ENCODE results near the gene PRMT7.
A peak's percentile ranks its signal among the peaks of the same experiment; 100 is the strongest.

Gene PRMT7

DNA sequence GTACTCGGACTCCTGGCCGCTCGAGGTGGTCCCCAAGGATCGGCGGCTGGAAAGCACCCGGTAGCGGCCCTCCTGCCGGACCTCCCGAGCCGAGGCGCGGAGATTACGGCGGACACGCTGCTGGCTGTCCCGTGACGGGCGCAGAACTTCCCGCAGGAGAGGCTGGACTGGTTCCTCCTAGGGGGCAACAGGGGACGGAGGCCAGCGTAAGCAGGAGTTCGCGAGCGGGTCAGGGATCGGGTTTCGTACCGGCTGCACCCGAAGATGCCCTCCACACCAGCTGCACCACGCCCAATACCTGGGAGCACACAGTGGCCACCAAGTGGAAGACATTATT is 414 bp upstream of the PRMT7 start:
- H3K18ac ChIP-seq (ENCODE audit: low read length) = peak overlapping the region; percentile 94
- DNase-seq (ENCODE audit: low spot score) = no peak
- peak overlapping the region; percentile 25 for H4K91ac ChIP-seq (ENCODE audit: low read depth, low read length, poor library complexity)
- peak overlapping the region; percentile 76 for H2AK5ac ChIP-seq (ENCODE audit: low read depth, low read length)
- H2AFZ ChIP-seq (ENCODE audit: low read length) = peak overlapping the region; percentile 87
- H2BK120ac ChIP-seq (ENCODE audit: low read depth, low read length) = no peak overlapping the region
- peak overlapping the region; percentile 94 for H2BK5ac ChIP-seq (ENCODE audit: low read length)
- no peaks in the 10 kb centered on the region for H3K9me3 ChIP-seq (replicated peaks in 1 of 2; ENCODE audit: control insufficient read depth in 2 of 2, insufficient read depth in 1 of 2, low read depth in 1 of 2, low read length in 2 of 2)
- peak overlapping the region; percentile 82 for H3K4me2 ChIP-seq (ENCODE audit: insufficient read depth, low read length, poor library complexity, severe bottlenecking)
- H3K36me3 ChIP-seq (replicated peaks in 1 of 2; ENCODE audit: control insufficient read depth in 2 of 2, insufficient read depth in 2 of 2, low read length in 2 of 2) = peaks cover 5 to 66% of the 10 kb centered on the region in 2 donors
- H3K4me3 ChIP-seq (ENCODE audit: low read length in 2 of 2) = peak overlapping the region; percentile 91 to 95
- H2BK15ac ChIP-seq (ENCODE audit: low read length) = peak overlapping the region; percentile 68
- no peak overlapping the region for H2BK12ac ChIP-seq (ENCODE audit: low read length)
- no peak overlapping the region for H3K4ac ChIP-seq (ENCODE audit: low read length)
- H3K79me1 ChIP-seq (ENCODE audit: low read depth, low read length) = peaks cover 3% of the 10 kb centered on the region
- peak overlapping the region; percentile 74 for H3K27ac ChIP-seq (replicated peaks; ENCODE audit: low read length)
- H3K23ac ChIP-seq (ENCODE audit: low read depth, low read length, poor library complexity) = peak overlapping the region; percentile 96
- H3K27me3 ChIP-seq (ENCODE audit: control insufficient read depth in 3 of 3, insufficient read depth in 3 of 3, low read depth in 1 of 3, low read length in 3 of 3) = no peaks in the 10 kb centered on the region
- H3K4me1 ChIP-seq (ENCODE audit: control insufficient read depth in 2 of 2, insufficient read depth in 1 of 2, low read depth in 1 of 2, low read length in 2 of 2) = peaks cover 6 to 7% of the 10 kb centered on the region in 2 donors
- H4K8ac ChIP-seq (ENCODE audit: low read depth, low read length) = no peak overlapping the region
- H3K9ac ChIP-seq (ENCODE audit: low read depth, low read length, poor library complexity) = peak overlapping the region; percentile 94
- no peak overlapping the region for H3K14ac ChIP-seq (ENCODE audit: low read length)
- no CpG with 5 or more reads among the region's 29 CpGs for WGBS, 2 donors (ENCODE audit: extremely low coverage in 2 of 2, insufficient read length in 2 of 2, insufficient replicate concordance in 1 of 2)

DNA sequence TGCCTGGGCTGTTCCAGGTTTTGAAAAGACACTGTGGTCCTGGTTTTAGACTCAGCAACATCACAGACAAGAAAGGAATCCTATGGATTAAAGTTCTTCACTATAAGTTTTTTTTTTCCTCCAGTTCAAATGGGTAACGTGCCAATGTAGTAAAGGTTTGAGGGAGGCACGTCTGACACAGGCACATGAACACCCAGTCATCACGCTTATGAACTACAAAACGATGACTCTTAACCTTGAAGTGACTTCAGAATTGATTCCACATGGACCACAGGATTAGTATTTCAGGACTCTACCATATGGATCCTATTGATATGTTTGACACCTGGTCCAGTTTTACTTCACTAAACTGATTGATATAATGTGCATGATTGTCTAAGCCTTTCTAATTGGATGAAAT is 2.3 kb downstream of the PRMT7 start:
- Histone ChIP-seq H3K9me3 (replicated peaks in 1 of 2; ENCODE audit: control insufficient read depth in 2 of 2, insufficient read depth in 1 of 2, low read depth in 1 of 2, low read length in 2 of 2) (no peaks in the 10 kb centered on the region), H4K91ac (ENCODE audit: low read depth, low read length, poor library complexity) (no peak overlapping the region), H2BK15ac (ENCODE audit: low read length) (no peak overlapping the region), H3K4ac (ENCODE audit: low read length) (no peak overlapping the region), H3K4me3 (ENCODE audit: low read length in 2 of 2) (no peak overlapping the region), H3K4me1 (ENCODE audit: control insufficient read depth in 2 of 2, insufficient read depth in 1 of 2, low read depth in 1 of 2, low read length in 2 of 2) (peaks cover 6 to 7% of the 10 kb centered on the region in 2 donors), H3K23ac (ENCODE audit: low read depth, low read length, poor library complexity) (no peak overlapping the region), H2BK12ac (ENCODE audit: low read length) (no peak overlapping the region), H4K8ac (ENCODE audit: low read depth, low read length) (no peak overlapping the region), H2BK5ac (ENCODE audit: low read length) (no peak overlapping the region), H3K36me3 (replicated peaks in 1 of 2; ENCODE audit: control insufficient read depth in 2 of 2, insufficient read depth in 2 of 2, low read length in 2 of 2) (peaks cover 11 to 64% of the 10 kb centered on the region in 2 donors), H3K27ac (replicated peaks; ENCODE audit: low read length) (no peak overlapping the region), H3K14ac (ENCODE audit: low read length) (no peak overlapping the region), H2AFZ (ENCODE audit: low read length) (no peak overlapping the region), H3K18ac (ENCODE audit: low read length) (no peak overlapping the region), H2BK120ac (ENCODE audit: low read depth, low read length) (no peak overlapping the region), H3K27me3 (ENCODE audit: control insufficient read depth in 3 of 3, insufficient read depth in 3 of 3, low read depth in 1 of 3, low read length in 3 of 3) (no peaks in the 10 kb centered on the region), H3K79me1 (ENCODE audit: low read depth, low read length) (peaks cover 6% of the 10 kb centered on the region), H2AK5ac (ENCODE audit: low read depth, low read length) (no peak overlapping the region), H3K4me2 (ENCODE audit: insufficient read depth, low read length, poor library complexity, severe bottlenecking) (no peak overlapping the region), H3K9ac (ENCODE audit: low read depth, low read length, poor library complexity) (no peak overlapping the region)
- no peak for DNase-seq (ENCODE audit: low spot score)
- WGBS, 2 donors (ENCODE audit: extremely low coverage in 2 of 2, insufficient read length in 2 of 2, insufficient replicate concordance in 1 of 2) = no CpG with 5 or more reads among the region's 4 CpGs

DNA sequence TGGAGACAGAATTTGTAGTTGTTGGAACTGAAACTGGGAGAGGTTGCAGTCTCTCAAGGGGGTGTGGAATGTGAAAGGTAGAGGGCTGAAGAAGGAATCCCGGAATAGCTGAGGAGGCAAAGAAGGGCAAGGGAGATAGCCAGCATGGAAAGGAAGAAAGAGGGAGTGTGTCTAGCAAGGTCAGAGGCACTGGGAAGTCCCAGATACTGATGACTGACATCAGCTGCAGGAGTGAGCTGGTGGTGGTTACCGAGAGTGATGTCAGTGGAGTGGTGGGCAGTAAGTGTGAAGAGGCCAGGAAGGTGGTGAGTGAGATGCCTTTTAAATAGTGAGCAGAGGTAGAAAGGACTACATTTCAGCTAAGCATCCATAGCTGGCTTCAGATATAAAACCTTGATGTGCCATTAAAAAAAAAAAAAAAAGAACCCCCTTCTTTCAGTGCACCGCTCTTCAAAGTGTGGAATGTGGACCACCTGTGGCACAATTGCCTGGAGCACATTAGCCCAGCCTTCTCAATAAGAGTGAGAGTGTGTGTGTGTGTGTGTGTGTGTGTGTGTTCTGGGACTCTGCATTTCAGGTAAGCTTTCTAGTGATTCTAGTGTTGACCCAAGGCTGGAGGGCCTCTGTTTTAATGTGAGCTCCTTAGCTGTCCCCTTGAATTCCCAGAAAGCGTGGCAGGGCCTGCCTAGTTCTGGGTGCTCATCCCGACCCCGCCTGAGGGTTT is 8.5 kb downstream of the PRMT7 start:
- Histone ChIP-seq H3K9me3 (replicated peaks in 1 of 2; ENCODE audit: control insufficient read depth in 2 of 2, insufficient read depth in 1 of 2, low read depth in 1 of 2, low read length in 2 of 2) (no peaks in the 10 kb centered on the region), H3K9ac (ENCODE audit: low read depth, low read length, poor library complexity) (no peak overlapping the region), H3K27me3 (ENCODE audit: control insufficient read depth in 3 of 3, insufficient read depth in 3 of 3, low read depth in 1 of 3, low read length in 3 of 3) (no peaks in the 10 kb centered on the region), H2AK5ac (ENCODE audit: low read depth, low read length) (no peak overlapping the region), H2BK5ac (ENCODE audit: low read length) (no peak overlapping the region), H3K36me3 (replicated peaks in 1 of 2; ENCODE audit: control insufficient read depth in 2 of 2, insufficient read depth in 2 of 2, low read length in 2 of 2) (peaks cover 27 to 87% of the 10 kb centered on the region in 2 donors), H3K27ac (replicated peaks; ENCODE audit: low read length) (no peak overlapping the region), H3K4me3 (ENCODE audit: low read length in 2 of 2) (no peak overlapping the region), H3K4me2 (ENCODE audit: insufficient read depth, low read length, poor library complexity, severe bottlenecking) (no peak overlapping the region), H3K14ac (ENCODE audit: low read length) (no peak overlapping the region), H2BK12ac (ENCODE audit: low read length) (no peak overlapping the region), H3K79me1 (ENCODE audit: low read depth, low read length) (peaks cover 2% of the 10 kb centered on the region), H3K4ac (ENCODE audit: low read length) (no peak overlapping the region), H3K4me1 (ENCODE audit: control insufficient read depth in 2 of 2, insufficient read depth in 1 of 2, low read depth in 1 of 2, low read length in 2 of 2) (no peaks in the 10 kb centered on the region), H2BK15ac (ENCODE audit: low read length) (no peak overlapping the region), H4K8ac (ENCODE audit: low read depth, low read length) (no peak overlapping the region), H2AFZ (ENCODE audit: low read length) (no peak overlapping the region), H2BK120ac (ENCODE audit: low read depth, low read length) (no peak overlapping the region), H3K23ac (ENCODE audit: low read depth, low read length, poor library complexity) (no peak overlapping the region), H3K18ac (ENCODE audit: low read length) (no peak overlapping the region), H4K91ac (ENCODE audit: low read depth, low read length, poor library complexity) (no peak overlapping the region)
- DNase-seq (ENCODE audit: low spot score) = no peak
- WGBS, 2 donors (ENCODE audit: extremely low coverage in 2 of 2, insufficient read length in 2 of 2, insufficient replicate concordance in 1 of 2) = no CpG with 5 or more reads among the region's 6 CpGs

DNA sequence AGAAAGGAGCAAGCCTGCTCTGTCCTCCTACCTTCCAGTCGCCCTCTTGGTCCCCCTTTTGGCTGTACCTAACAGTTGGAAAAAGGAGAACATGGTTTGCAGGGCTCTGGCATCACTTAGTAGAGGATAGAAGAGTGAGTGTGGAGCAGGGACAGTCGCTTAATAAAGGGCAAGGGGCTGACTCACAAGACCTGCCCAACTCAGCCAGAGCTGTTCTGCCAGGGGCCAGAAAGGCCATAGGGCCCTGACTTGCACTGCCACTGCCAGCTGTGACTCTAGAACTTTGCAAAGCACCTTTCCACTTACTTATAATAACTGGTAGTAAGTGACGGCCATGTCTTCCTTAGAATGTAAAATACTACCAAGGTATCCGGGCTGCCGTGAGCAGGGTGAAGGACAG is 13.5 kb downstream of the PRMT7 start:
- no peaks in the 10 kb centered on the region for H3K79me1 ChIP-seq (ENCODE audit: low read depth, low read length)
- H2BK15ac ChIP-seq (ENCODE audit: low read length) = no peak overlapping the region
- DNase-seq (ENCODE audit: low spot score) = no peak
- H3K4ac ChIP-seq (ENCODE audit: low read length) = no peak overlapping the region
- no peak overlapping the region for H3K4me2 ChIP-seq (ENCODE audit: insufficient read depth, low read length, poor library complexity, severe bottlenecking)
- H4K8ac ChIP-seq (ENCODE audit: low read depth, low read length) = no peak overlapping the region
- no peak overlapping the region for H2AK5ac ChIP-seq (ENCODE audit: low read depth, low read length)
- no peak overlapping the region for H2BK12ac ChIP-seq (ENCODE audit: low read length)
- H3K23ac ChIP-seq (ENCODE audit: low read depth, low read length, poor library complexity) = no peak overlapping the region
- H2AFZ ChIP-seq (ENCODE audit: low read length) = no peak overlapping the region
- no peaks in the 10 kb centered on the region for H3K4me1 ChIP-seq (ENCODE audit: control insufficient read depth in 2 of 2, insufficient read depth in 1 of 2, low read depth in 1 of 2, low read length in 2 of 2)
- H3K9ac ChIP-seq (ENCODE audit: low read depth, low read length, poor library complexity) = no peak overlapping the region
- no peak overlapping the region for H3K18ac ChIP-seq (ENCODE audit: low read length)
- H3K36me3 ChIP-seq (replicated peaks in 1 of 2; ENCODE audit: control insufficient read depth in 2 of 2, insufficient read depth in 2 of 2, low read length in 2 of 2) = peaks cover 20 to 84% of the 10 kb centered on the region in 2 donors
- H3K9me3 ChIP-seq (replicated peaks in 1 of 2; ENCODE audit: control insufficient read depth in 2 of 2, insufficient read depth in 1 of 2, low read depth in 1 of 2, low read length in 2 of 2) = no peaks in the 10 kb centered on the region
- H3K27ac ChIP-seq (replicated peaks; ENCODE audit: low read length) = no peak overlapping the region
- no peak overlapping the region for H2BK5ac ChIP-seq (ENCODE audit: low read length)
- H3K27me3 ChIP-seq (ENCODE audit: control insufficient read depth in 3 of 3, insufficient read depth in 3 of 3, low read depth in 1 of 3, low read length in 3 of 3) = no peaks in the 10 kb centered on the region
- WGBS, 2 donors (ENCODE audit: extremely low coverage in 2 of 2, insufficient read length in 2 of 2, insufficient replicate concordance in 1 of 2) = no CpG with 5 or more reads among the region's 5 CpGs
- no peak overlapping the region for H4K91ac ChIP-seq (ENCODE audit: low read depth, low read length, poor library complexity)
- H3K14ac ChIP-seq (ENCODE audit: low read length) = no peak overlapping the region
- no peak overlapping the region for H2BK120ac ChIP-seq (ENCODE audit: low read depth, low read length)
- H3K4me3 ChIP-seq (ENCODE audit: low read length in 2 of 2) = no peak overlapping the region

All from neuronal stem cell (in vitro differentiated cells).